ENCODE measurements around the gene RPS19.
A peak's percentile ranks its signal among the peaks of the same experiment; 100 is the strongest.

The RPS19 gene

DNA sequence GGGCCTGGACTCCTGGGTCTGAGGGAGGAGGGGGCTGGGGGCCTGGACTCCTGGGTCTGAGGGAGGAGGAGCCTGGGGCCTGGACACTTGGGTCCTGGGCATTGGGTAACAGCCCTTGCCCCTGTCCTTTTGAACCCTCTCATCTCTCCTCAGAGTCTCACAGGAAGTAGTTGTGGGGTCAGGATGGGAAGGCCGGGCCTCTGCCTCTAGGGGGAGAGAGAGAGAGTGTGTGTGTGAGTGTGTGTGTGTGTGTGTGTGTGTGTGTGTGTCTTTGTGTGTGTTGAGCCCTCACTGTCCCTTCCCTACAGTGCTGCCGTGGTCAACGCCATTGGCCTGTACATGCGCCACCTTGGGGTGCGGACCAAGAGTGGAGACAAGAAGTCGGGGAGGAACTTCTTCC lies 33.8 kb downstream of the RPS19 start:
- no peak for DNase-seq (ENCODE audit: insufficient read length)
- FAIRE-seq: peak; percentile 21
- TF ChIP-seq POLR2A (IDR thresholded peaks at IDR 0.05; ENCODE audit: low read depth, low read length) (no peak), TAF1 (IDR thresholded peaks at IDR 0.05; ENCODE audit: borderline replicate concordance, low read depth, low read length) (no peak), POLR2AphosphoS5 (IDR thresholded peaks at IDR 0.05; ENCODE audit: low read depth, low read length) (no peak)

DNA sequence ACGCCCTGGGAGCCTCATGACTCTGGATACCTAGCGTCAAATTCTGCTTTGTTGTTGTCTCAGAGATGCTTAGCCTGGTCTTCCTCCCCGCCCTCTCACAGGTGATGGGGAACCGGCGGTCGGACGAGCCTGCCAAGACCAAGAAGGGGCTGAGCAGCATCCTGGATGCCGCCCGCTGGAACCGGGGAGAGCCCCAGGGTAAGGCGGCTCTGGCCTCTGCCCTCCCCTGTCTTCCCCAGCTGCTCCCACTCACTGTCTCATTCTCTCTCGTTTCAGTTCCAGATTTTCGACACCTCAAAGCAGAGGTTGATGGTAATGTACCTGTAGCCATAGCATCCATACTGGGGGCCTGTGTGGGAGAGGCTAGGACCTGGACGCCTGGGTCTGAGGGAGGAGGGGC lies 34.3 kb downstream of the RPS19 start:
- FAIRE-seq (no peak), DNase-seq (ENCODE audit: insufficient read length) (no peak)
- TF ChIP-seq TAF1 (IDR thresholded peaks at IDR 0.05; ENCODE audit: borderline replicate concordance, low read depth, low read length): no peak
- TF ChIP-seq POLR2A (IDR thresholded peaks at IDR 0.05; ENCODE audit: low read depth, low read length): no peak
- TF ChIP-seq POLR2AphosphoS5 (IDR thresholded peaks at IDR 0.05; ENCODE audit: low read depth, low read length): no peak

- no peak for DNase-seq (ENCODE audit: insufficient read length)
- no peak for TF ChIP-seq POLR2A (IDR thresholded peaks at IDR 0.05; ENCODE audit: low read depth, low read length)
- no peak for TF ChIP-seq POLR2AphosphoS5 (IDR thresholded peaks at IDR 0.05; ENCODE audit: low read depth, low read length)
- TF ChIP-seq TAF1 (IDR thresholded peaks at IDR 0.05; ENCODE audit: borderline replicate concordance, low read depth, low read length): no peak
- FAIRE-seq: no peak
Measured at GRCh38 chr19:41895745-41896580, 35.9 kb downstream of the RPS19 start.

DNA sequence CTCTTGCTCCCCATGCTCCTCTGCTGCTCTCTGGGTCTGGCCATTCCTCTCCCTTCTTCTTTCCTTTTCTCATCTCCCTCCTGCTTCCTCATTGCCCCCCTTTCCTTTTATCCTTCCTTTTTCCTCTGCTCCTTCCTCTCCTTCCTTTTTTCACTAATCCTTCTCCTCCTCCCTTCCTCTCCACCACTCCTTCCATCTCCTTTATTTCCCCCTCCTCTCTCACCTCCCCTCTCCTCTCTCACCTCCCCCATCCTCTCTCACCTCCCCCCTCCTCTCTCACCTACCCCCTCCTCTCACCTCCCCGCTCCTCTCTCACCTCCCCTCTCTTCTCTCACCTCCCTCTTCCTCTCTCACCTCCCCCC lies 36.5 kb downstream of the RPS19 start:
- TF ChIP-seq POLR2A (IDR thresholded peaks at IDR 0.05; ENCODE audit: low read depth, low read length) (no peak), POLR2AphosphoS5 (IDR thresholded peaks at IDR 0.05; ENCODE audit: low read depth, low read length) (no peak), TAF1 (IDR thresholded peaks at IDR 0.05; ENCODE audit: borderline replicate concordance, low read depth, low read length) (no peak)
- no peak for DNase-seq (ENCODE audit: insufficient read length)
- FAIRE-seq: no peak

- TF ChIP-seq TAF1 (IDR thresholded peaks at IDR 0.05; ENCODE audit: borderline replicate concordance, low read depth, low read length) (no peak), POLR2A (IDR thresholded peaks at IDR 0.05; ENCODE audit: low read depth, low read length) (no peak), POLR2AphosphoS5 (IDR thresholded peaks at IDR 0.05; ENCODE audit: low read depth, low read length) (no peak)
- DNase-seq (ENCODE audit: insufficient read length) (no peak), FAIRE-seq (no peak)
Measured at GRCh38 chr19:41897181-41897580, 37.1 kb downstream of the RPS19 start.

DNA sequence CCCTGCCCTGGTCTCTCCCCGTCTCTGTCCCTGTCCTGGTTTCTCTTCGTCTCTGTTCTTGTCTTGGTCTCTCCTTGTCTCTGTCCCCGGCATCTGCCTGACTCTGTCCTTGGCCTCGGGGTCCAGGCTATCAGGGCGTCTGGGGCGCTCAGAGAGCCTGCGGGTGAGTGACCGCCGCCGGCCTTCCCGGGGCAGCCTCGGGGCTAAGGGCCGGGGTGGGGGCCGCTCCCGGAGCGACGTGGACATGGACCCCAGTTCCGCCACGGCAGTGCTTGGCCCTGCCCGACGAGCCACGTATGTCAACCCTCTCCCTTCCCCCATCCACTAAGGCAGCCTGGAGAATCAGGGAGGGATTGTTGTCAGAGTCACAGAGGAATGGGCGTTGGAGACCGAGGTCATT lies 37.8 kb downstream of the RPS19 start:
- TF ChIP-seq POLR2AphosphoS5 (IDR thresholded peaks at IDR 0.05; ENCODE audit: low read depth, low read length): no peak
- no peak for TF ChIP-seq TAF1 (IDR thresholded peaks at IDR 0.05; ENCODE audit: borderline replicate concordance, low read depth, low read length)
- TF ChIP-seq POLR2A (IDR thresholded peaks at IDR 0.05; ENCODE audit: low read depth, low read length): no peak
- DNase-seq (ENCODE audit: insufficient read length): no peak
- no peak for FAIRE-seq

DNA sequence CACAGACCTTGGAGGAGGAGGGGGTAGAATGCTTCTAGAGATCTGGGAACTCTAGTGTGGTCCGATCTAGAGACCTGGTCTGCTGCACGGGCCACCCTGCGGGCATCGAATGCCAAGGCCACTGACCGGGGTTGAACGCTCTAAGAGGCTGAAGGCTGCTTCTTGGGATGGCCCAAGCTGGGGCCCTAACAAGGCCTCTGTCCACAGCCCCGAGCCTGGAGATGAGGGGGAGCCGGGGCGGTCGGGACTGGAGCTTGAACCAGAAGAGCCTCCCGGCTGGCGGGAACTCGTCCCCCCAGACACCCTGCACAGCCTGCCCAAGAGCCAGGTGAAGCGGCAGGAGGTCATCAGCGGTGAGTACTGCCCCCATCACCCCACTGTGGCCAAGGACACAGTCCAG lies 38.2 kb downstream of the RPS19 start:
- FAIRE-seq: no peak
- TF ChIP-seq TAF1 (IDR thresholded peaks at IDR 0.05; ENCODE audit: borderline replicate concordance, low read depth, low read length) (no peak), POLR2A (IDR thresholded peaks at IDR 0.05; ENCODE audit: low read depth, low read length) (no peak), POLR2AphosphoS5 (IDR thresholded peaks at IDR 0.05; ENCODE audit: low read depth, low read length) (no peak)
- no peak for DNase-seq (ENCODE audit: insufficient read length)

- no peak for TF ChIP-seq POLR2A (IDR thresholded peaks at IDR 0.05; ENCODE audit: low read depth, low read length)
- FAIRE-seq: no peak
- DNase-seq (ENCODE audit: insufficient read length): no peak
Measured at GRCh38 chr19:41901707-41902360, 41.8 kb downstream of the RPS19 start.

GRCh38 chr19:41902594-41902993 lies 42.5 kb downstream of the RPS19 start:
- TF ChIP-seq TAF1 (IDR thresholded peaks at IDR 0.05; ENCODE audit: borderline replicate concordance, low read depth, low read length): no peak
- DNase-seq (ENCODE audit: insufficient read length): no peak
- FAIRE-seq: no peak

DNA sequence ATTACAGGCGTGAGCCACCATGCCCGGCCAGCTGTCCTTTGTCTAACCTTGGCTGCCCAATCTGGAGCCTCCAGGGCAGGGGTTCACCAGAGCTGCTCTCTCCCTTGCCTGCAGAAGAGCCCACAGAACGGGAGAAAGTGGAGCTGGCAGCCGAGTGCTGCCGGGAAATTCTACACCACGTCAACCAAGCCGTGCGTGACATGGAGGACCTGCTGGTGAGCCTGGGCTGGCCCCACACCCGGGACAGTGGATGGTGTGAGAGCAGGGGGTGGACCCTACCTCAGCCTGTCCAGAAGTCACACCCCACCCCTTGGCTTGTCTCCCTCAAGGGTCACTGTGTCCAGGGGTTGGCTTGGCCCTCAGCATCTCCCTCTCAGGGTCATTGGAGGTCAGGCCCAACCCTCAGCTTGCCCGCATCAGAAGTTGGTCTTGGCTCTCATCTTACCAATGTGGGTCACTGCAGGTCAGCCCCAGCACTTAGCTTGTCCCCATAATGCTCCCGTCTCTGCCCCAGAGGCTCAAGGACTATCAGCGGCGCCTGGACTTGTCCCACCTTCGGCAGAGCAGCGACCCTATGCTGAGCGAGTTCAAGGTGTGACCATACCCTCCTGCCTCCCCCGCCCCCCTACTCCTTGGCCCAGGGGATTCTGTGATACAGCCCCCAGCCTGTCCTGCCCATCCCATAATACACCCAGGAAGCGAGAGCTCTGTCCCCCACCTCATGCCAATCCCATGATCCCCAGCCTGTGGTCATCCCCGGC lies 43.3 kb downstream of the RPS19 start:
- DNase-seq (ENCODE audit: insufficient read length) (no peak), FAIRE-seq (no peak)
- TF ChIP-seq POLR2A (IDR thresholded peaks at IDR 0.05; ENCODE audit: low read depth, low read length): no peak
- no peak for TF ChIP-seq TAF1 (IDR thresholded peaks at IDR 0.05; ENCODE audit: borderline replicate concordance, low read depth, low read length)
- no peak for TF ChIP-seq POLR2AphosphoS5 (IDR thresholded peaks at IDR 0.05; ENCODE audit: low read depth, low read length)

GRCh38 chr19:41904118-41904870 lies 44.2 kb downstream of the RPS19 start:
- FAIRE-seq (no peak), DNase-seq (ENCODE audit: insufficient read length) (no peak)
- TF ChIP-seq TAF1 (IDR thresholded peaks at IDR 0.05; ENCODE audit: borderline replicate concordance, low read depth, low read length) (no peak), POLR2A (IDR thresholded peaks at IDR 0.05; ENCODE audit: low read depth, low read length) (no peak), POLR2AphosphoS5 (IDR thresholded peaks at IDR 0.05; ENCODE audit: low read depth, low read length) (no peak)

Measured in GM12892 (cell line).